Colonic mucosa (tissue), 4 donors: ENCODE results near the gene ULK3. TPM values are rescaled to one million over a fixed set of nuclear protein-coding genes. Genes with fewer than 3 reads are reported as not detected.

Experiments used
- DNase-seq: peaks from one replicate; pipeline ENCODE4 v3.0.0-alpha.2; 2020
- H3K27ac ChIP-seq: fragments of 200-600 bp; one replicate; pipeline ENCODE4 v1.8.0; 2021
- H3K27me3 ChIP-seq: fragments of 200-600 bp; one replicate; pipeline ENCODE4 v1.8.0; 2021
- H3K36me3 ChIP-seq: fragments of 200-600 bp; one replicate; pipeline ENCODE4 v1.8.0; 2021
- H3K4me1 ChIP-seq: fragments of 200-600 bp; one replicate; pipeline ENCODE4 v1.8.0; 2021; ENCODE audit warnings: mild to moderate bottlenecking
- H3K4me3 ChIP-seq: fragments of 200-600 bp; one replicate; pipeline ENCODE4 v1.8.0; 2021
- H3K9ac ChIP-seq, 2 donors: one replicate each; pipeline ENCODE4 v1.7.0; 2013; ENCODE audit warnings: control low read depth in 2 of 2, low read depth in 2 of 2, low read length in 2 of 2
- H3K9me3 ChIP-seq: fragments of 200-600 bp; one replicate; pipeline ENCODE4 v1.8.0; 2021
- intact Hi-C: fragments of 100-400 bp; cut with DNase I; formaldehyde crosslinking; loops from one replicate; pipeline ENCODE4 v1.14.1; 2022
- total RNA-seq, 2 donors: library from RNA; stranded (reverse); fragmentation: NEBNext Ultra II Directional in 1 of 2; extraction: Animal tissue kit (Norgen Biotek cat#: 25700) in 1 of 2; gene quantifications; one replicate each; pipeline ENCODE4 v1.2.1, GENCODE V29; 2021
- TF ChIP-seq, protein P1 (sequence below): fragments of 200-600 bp; IDR thresholded peaks from one replicate; pipeline ENCODE4 v1.8.0; 2022; ENCODE audit warnings: antibody characterized with exemption, mild to moderate bottlenecking
- donor health status: healthy.
- donor health status: DM: no; HTN: no; CAD: no.
- donor health status: DM: no; HTN: no; CAD: no.

ULK3 gene
- total RNA-seq, 2 donors from 2014 or later = 45.6 to 50.7 TPM

DNA sequence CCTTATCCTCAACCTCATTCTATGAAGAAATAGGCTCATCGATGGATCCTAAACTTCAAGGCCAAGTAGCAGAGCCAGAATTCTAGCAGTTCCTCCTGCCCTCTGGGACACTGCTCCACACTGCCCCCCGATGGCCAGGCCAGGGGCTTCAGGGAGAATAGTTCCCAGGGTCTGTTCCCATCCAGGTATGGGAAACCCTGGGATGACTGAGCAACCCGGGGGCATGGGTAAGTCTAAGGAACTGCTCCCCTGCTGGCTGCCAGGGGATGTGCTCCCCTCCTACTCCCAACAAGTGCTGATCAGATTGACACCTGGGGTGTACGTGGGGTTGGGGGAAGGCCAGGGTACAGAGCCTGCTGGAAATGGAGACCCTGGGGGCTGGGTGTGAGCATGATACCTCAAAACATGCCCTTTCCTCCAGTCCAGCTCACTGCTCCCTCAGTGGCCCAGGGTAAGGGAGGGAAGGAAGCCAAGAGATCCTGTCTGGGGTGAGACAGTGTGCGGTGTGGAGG lies 7.6 kb downstream of the ULK3 start:
- H3K27me3 ChIP-seq = no peaks in the 10 kb centered on the region
- H3K9me3 ChIP-seq = no peaks in the 10 kb centered on the region
- H3K9ac ChIP-seq = no peak overlapping the region
- peak; percentile 80 for DNase-seq
- H3K4me1 ChIP-seq = no peaks in the 10 kb centered on the region
- H3K4me3 ChIP-seq = no peak overlapping the region
- no peak overlapping the region for H3K27ac ChIP-seq
- TF ChIP-seq, protein P1, sequence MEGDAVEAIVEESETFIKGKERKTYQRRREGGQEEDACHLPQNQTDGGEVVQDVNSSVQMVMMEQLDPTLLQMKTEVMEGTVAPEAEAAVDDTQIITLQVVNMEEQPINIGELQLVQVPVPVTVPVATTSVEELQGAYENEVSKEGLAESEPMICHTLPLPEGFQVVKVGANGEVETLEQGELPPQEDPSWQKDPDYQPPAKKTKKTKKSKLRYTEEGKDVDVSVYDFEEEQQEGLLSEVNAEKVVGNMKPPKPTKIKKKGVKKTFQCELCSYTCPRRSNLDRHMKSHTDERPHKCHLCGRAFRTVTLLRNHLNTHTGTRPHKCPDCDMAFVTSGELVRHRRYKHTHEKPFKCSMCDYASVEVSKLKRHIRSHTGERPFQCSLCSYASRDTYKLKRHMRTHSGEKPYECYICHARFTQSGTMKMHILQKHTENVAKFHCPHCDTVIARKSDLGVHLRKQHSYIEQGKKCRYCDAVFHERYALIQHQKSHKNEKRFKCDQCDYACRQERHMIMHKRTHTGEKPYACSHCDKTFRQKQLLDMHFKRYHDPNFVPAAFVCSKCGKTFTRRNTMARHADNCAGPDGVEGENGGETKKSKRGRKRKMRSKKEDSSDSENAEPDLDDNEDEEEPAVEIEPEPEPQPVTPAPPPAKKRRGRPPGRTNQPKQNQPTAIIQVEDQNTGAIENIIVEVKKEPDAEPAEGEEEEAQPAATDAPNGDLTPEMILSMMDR = peak; percentile 77
- intact Hi-C loops = loop anchor here (5.0 kb wide), 1 partner anchor 63 kb away; no protein-coding TSS in a partner anchor
- H3K36me3 ChIP-seq = no peaks in the 10 kb centered on the region

DNA sequence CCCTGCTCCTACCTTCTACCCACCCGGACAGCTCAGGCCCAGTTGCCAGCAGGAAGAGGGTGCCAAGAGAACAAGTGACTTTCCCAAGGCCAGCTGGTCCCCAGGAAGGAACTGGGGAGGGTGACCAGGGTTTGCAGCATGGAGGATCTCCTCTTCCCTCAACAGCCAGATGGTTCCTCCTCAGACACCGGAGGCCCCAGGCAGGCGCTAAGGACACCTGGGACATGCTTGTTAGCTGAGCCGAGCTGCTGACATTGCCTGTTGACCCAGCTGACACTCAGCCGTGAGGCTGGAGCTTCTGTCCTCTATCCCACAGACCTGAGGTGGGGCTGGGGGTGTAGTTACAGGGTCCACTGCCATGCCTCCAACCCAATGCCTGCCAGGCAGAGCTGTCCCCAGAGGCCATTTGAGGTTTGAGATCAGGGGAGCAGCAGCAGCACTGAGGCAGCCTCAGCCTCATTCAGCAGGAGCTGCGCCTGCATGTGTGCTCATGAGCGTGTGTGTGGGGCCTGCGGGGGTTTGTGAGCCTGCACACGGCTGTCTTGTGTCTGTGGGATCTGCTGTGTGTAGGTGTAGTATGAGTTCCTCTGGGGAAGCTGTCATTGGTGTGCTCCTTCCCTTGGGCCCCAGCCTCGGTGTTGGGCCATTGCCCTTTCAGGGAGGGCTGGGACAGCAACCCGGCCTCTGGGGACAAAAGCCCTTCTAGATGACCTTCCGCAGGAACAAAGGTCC lies 9.4 kb downstream of the ULK3 start:
- Histone ChIP-seq H3K36me3 (no peaks in the 10 kb centered on the region), H3K4me3 (no peak overlapping the region), H3K27ac (no peak overlapping the region), H3K27me3 (no peaks in the 10 kb centered on the region), H3K9ac (no peak overlapping the region), H3K9me3 (no peaks in the 10 kb centered on the region), H3K4me1 (no peaks in the 10 kb centered on the region)
- intact Hi-C loops = no loop called here
- TF ChIP-seq, protein P1 = no peak
- no peak for DNase-seq

DNA sequence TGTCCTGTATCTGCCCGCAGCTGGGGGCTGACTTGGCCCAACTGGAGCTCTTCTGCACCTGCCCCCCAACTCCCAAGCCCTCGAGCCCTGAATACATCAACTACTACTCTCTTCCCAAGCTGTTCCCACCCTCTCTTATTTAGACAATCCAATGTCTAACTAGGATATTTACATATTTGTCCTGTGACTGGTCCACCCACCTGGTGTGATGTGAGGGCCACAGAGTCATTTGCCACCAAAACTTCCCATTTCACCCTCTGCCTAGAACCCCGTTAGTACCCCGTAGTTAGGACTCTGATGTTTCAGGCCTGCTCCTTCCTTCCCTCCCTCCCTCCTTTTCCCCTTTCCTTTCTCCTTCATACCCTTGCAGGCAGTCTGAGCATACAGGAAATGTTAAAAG lies 10.1 kb downstream of the ULK3 start:
- intact Hi-C loops = no loop called here
- H3K9me3 ChIP-seq = no peaks in the 10 kb centered on the region
- no peaks in the 10 kb centered on the region for H3K36me3 ChIP-seq
- no peak overlapping the region for H3K27ac ChIP-seq
- TF ChIP-seq, protein P1 = no peak
- no peaks in the 10 kb centered on the region for H3K4me1 ChIP-seq
- H3K9ac ChIP-seq = peak overlapping the region in 1 of 2 donors; percentile 36
- no peak overlapping the region for H3K4me3 ChIP-seq
- peaks cover 2% of the 10 kb centered on the region for H3K27me3 ChIP-seq
- DNase-seq = no peak

DNA sequence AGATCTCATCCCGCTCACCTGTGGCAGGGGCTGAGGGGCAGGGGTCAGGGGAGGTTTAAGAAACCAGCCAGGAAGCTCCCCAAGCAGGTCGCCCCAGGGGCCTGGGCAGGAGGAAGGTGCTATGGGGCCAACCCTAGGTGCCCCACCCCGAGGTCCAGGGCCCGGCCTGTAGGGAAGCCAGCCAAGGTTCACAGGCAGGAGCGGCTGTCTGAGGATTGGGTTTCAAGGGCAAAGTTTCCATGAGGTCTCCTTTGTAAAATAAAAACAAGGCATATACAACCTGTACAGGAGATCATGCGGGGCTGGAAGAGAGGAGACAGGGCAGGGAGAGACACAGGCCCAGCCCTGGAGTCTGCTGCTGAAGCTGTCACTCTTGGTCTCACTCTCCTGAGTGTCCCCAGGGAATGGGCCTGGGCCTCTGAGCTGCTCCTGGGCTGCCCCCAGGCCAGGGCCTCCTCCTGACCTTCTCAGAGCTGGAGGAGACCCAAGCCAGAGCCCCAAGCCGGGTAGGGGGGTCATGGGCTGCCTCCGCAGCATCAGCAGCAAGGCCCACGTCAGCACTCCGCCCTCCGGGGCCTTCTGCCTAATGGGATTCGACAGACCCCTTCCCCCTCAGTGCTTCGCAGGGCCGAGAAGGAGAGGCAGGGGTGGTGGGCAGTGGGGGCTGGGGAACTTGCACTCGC lies 11.0 kb downstream of the ULK3 start:
- Histone ChIP-seq H3K36me3 (no peaks in the 10 kb centered on the region), H3K4me1 (no peaks in the 10 kb centered on the region), H3K27me3 (peaks cover 9% of the 10 kb centered on the region), H3K27ac (no peak overlapping the region), H3K9ac (peak overlapping the region; percentile 2 to 36), H3K4me3 (no peak overlapping the region), H3K9me3 (no peaks in the 10 kb centered on the region)
- TF ChIP-seq, protein P1 = no peak
- DNase-seq = peak; percentile 83
- intact Hi-C loops = no loop called here

DNA sequence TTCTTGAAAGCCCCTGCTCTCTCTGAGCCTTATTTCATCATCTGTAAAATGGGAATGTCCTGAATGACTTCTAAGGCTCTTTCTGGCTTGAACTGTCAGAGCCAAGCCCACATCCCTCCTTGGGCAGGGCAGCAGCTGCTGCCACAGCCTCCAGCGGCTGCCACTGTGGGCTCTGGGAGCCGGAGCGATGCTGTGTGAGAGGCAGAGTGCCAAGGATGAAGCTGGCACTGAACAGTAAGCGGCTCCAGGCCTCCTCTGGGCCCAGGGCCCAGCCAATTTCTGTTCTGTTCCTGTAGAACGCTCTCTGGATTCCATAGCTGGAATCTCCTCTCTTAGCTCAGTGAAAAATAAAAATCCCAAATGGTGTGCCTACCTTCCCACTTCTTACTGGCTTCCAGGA lies 12.1 kb downstream of the ULK3 start:
- H3K4me3 ChIP-seq = no peak overlapping the region
- H3K9me3 ChIP-seq = no peaks in the 10 kb centered on the region
- no peak overlapping the region for H3K9ac ChIP-seq
- H3K4me1 ChIP-seq = no peaks in the 10 kb centered on the region
- peaks cover 9% of the 10 kb centered on the region for H3K27me3 ChIP-seq
- H3K36me3 ChIP-seq = no peaks in the 10 kb centered on the region
- no peak overlapping the region for H3K27ac ChIP-seq
- no peak for DNase-seq
- TF ChIP-seq, protein P1 = no peak
- intact Hi-C loops = no loop called here
